OCI-LY7 (cell line): ENCODE data around the gene ABCB9. TPM values are rescaled to one million over a fixed set of nuclear protein-coding genes. Genes with fewer than 3 reads are reported as not detected.
"Not testable (repeated sequence)": the region's sequence is repeated elsewhere in the genome, so short reads cannot be mapped to it uniquely, and the experiment has no call there.

Source experiments
- BruUV-seq: library from RNA; stranded (reverse); fragments of 400-500 nt; replicated peaks from 2 replicates; lab custom pipeline; 2021; lab: Mats Ljungman, UMichigan
- CTCF ChIA-PET: fragments of 300-600 bp; sonication (Branson Sonifier 250); formaldehyde crosslinking; loops from one replicate; lab custom pipeline; 2022; ENCODE audit warnings: antibody characterized with exemption; ENCODE audit not compliant: unreplicated experiment; lab: Charles Lee
- POLR2A ChIA-PET: fragments of 300-600 bp; sonication (Branson Sonifier 250); formaldehyde crosslinking; loops from one replicate; lab custom pipeline; 2022; ENCODE audit warnings: antibody characterized with exemption; lab: Charles Lee
- DNase-seq: peaks from one replicate; pipeline ENCODE4 v3.0.0-alpha.2; 2015; ENCODE audit warnings: low spot score
- H2AFZ ChIP-seq: fragments of 200-600 bp; sonication (generic), shearing (Covaris generic); 2 replicates; pipeline ENCODE4 v1.6.1; 2014; ENCODE audit warnings: mild to moderate bottlenecking, antibody characterized with exemption, low read length, moderate library complexity
- H3K27ac ChIP-seq: fragments of 200-600 bp; sonication (generic); 2 replicates; pipeline ENCODE4 v1.5.1; 2014; ENCODE audit warnings: mixed run types, low read depth, mild to moderate bottlenecking, moderate library complexity, low read length, inconsistent platforms; ENCODE audit not compliant: poor library complexity, severe bottlenecking
- H3K36me3 ChIP-seq: fragments of 200-600 bp; sonication (generic); 2 replicates; pipeline ENCODE4 v1.6.1; 2014; ENCODE audit warnings: mild to moderate bottlenecking, antibody characterized with exemption, low read length, moderate library complexity, mixed read lengths; ENCODE audit not compliant: insufficient read depth
- H3K4me1 ChIP-seq: fragments of 200-600 bp; sonication (generic); 2 replicates; pipeline ENCODE4 v1.5.1; 2014; ENCODE audit warnings: mild to moderate bottlenecking, low read length; ENCODE audit not compliant: insufficient read depth, poor library complexity, severe bottlenecking
- H3K4me2 ChIP-seq: fragments of 200-600 bp; sonication (generic); 2 replicates; pipeline ENCODE4 v1.6.1; 2014; ENCODE audit warnings: mild to moderate bottlenecking, low read length
- H3K4me3 ChIP-seq: fragments of 200-600 bp; sonication (generic); 2 replicates; pipeline ENCODE4 v1.5.1; 2014; ENCODE audit warnings: mild to moderate bottlenecking, low read depth, low read length; ENCODE audit not compliant: poor library complexity, severe bottlenecking
- H3K79me2 ChIP-seq: fragments of 200-600 bp; sonication (generic); 2 replicates; pipeline ENCODE4 v1.6.1; 2016; ENCODE audit warnings: low read depth, mild to moderate bottlenecking, low read length, moderate library complexity, mixed read lengths; ENCODE audit not compliant: insufficient read depth
- H3K9me2 ChIP-seq: fragments of 200-600 bp; sonication (generic); 2 replicates; pipeline ENCODE4 v1.6.1; 2016; ENCODE audit warnings: mild to moderate bottlenecking, low read length, mixed read lengths; ENCODE audit not compliant: insufficient read depth
- H3K9me3 ChIP-seq: fragments of 200-600 bp; sonication (generic); 2 replicates; pipeline ENCODE4 v1.6.1; 2014; ENCODE audit warnings: mild to moderate bottlenecking, mixed run types, low read length, mixed read lengths
- H4K20me1 ChIP-seq: fragments of 200-600 bp; sonication (generic); 2 replicates; pipeline ENCODE4 v1.6.1; 2014; ENCODE audit warnings: mild to moderate bottlenecking, antibody characterized with exemption, low read length, moderate library complexity, mixed read lengths; ENCODE audit not compliant: insufficient read depth
- EZH2phosphoT487 ChIP-seq: fragments of 200-600 bp; sonication (generic); IDR thresholded peaks from 2 replicates; pipeline ENCODE4 v1.6.1; 2018; ENCODE audit warnings: low read depth, borderline replicate concordance, mild to moderate bottlenecking, mixed run types, antibody characterized with exemption, low read length, moderate library complexity, mixed read lengths
- intact Hi-C: fragments of 100-400 bp; cut with micrococcal nuclease; formaldehyde crosslinking; loops from one replicate; pipeline ENCODE4 v1.10.0; 2022; ENCODE audit not compliant: unreplicated experiment
- total RNA-seq, 2 experiments: library from RNA; depleted of rRNA in 1 of 2; stranded (reverse); fragments of >200 nt in 1 of 2; shearing (Covaris generic) in 1 of 2; gene quantifications; 2 replicates each; pipeline ENCODE4 v1.2.3, GENCODE V29; 2014 to 2022
- TF ChIP-seq, protein P1 (sequence below): fragments of 200-600 bp; sonication (generic); conservative IDR thresholded peaks from 2 replicates; pipeline ENCODE4 v1.5.1; 2014; ENCODE audit warnings: mild to moderate bottlenecking, antibody characterized with exemption, low read length, moderate library complexity, mixed read lengths

ABCB9 gene
- total RNA-seq, 2 experiments from 2014 or later: 4.0 to 7.9 TPM

GRCh38 chr12:122894193-122895121 is 71.8 kb downstream of the ABCB9 start:
- no TSS peak for BruUV-seq
- Histone ChIP-seq H4K20me1 (no peaks in the 10 kb centered on the region), H3K9me3 (no peaks in the 10 kb centered on the region), H3K4me1 (peaks cover 27% of the 10 kb centered on the region), H3K4me2 (no peak overlapping the region), H3K9me2 (no peaks in the 10 kb centered on the region), H2AFZ (no peak overlapping the region), H3K36me3 (no peaks in the 10 kb centered on the region), H3K79me2 (no peaks in the 10 kb centered on the region), H3K27ac (no peak overlapping the region), H3K4me3 (no peak overlapping the region)
- DNase-seq: no peak
- intact Hi-C loops: no loop called here
- TF ChIP-seq EZH2phosphoT487: no peak
- TF ChIP-seq, protein P1, sequence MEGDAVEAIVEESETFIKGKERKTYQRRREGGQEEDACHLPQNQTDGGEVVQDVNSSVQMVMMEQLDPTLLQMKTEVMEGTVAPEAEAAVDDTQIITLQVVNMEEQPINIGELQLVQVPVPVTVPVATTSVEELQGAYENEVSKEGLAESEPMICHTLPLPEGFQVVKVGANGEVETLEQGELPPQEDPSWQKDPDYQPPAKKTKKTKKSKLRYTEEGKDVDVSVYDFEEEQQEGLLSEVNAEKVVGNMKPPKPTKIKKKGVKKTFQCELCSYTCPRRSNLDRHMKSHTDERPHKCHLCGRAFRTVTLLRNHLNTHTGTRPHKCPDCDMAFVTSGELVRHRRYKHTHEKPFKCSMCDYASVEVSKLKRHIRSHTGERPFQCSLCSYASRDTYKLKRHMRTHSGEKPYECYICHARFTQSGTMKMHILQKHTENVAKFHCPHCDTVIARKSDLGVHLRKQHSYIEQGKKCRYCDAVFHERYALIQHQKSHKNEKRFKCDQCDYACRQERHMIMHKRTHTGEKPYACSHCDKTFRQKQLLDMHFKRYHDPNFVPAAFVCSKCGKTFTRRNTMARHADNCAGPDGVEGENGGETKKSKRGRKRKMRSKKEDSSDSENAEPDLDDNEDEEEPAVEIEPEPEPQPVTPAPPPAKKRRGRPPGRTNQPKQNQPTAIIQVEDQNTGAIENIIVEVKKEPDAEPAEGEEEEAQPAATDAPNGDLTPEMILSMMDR: no peak
- POLR2A ChIA-PET: interaction anchor here (0.6 to 0.7 kb wide), 2 partner anchors 35 to 1179 kb away, joined by 3 to 4 read pairs; no protein-coding TSS in a partner anchor
- CTCF ChIA-PET: no interaction called here

GRCh38 chr12:122893208-122894153 is 72.8 kb downstream of the ABCB9 start:
- H3K4me3 ChIP-seq: no peak overlapping the region
- no peak for DNase-seq

GRCh38 chr12:122892724-122893123 is 73.5 kb downstream of the ABCB9 start:
- DNase-seq, H2AFZ ChIP-seq, H3K79me2 ChIP-seq, H3K36me3 ChIP-seq, H3K9me2 ChIP-seq, H3K4me2 ChIP-seq, CTCF ChIA-PET, intact Hi-C loops, H4K20me1 ChIP-seq, POLR2A ChIA-PET, H3K27ac ChIP-seq, H3K4me3 ChIP-seq, H3K9me3 ChIP-seq, BruUV-seq: not testable (repeated sequence)
- peaks cover 29% of the 10 kb centered on the region for H3K4me1 ChIP-seq

More at GRCh38 chr12:122893208-122894153, 72.8 kb downstream of the ABCB9 start:
- Histone ChIP-seq H4K20me1 (no peaks in the 10 kb centered on the region), H3K4me1 (peaks cover 27% of the 10 kb centered on the region), H3K36me3 (no peaks in the 10 kb centered on the region), H3K4me2 (no peak overlapping the region), H3K9me2 (no peaks in the 10 kb centered on the region), H2AFZ (no peak overlapping the region), H3K27ac (no peak overlapping the region), H3K79me2 (no peaks in the 10 kb centered on the region), H3K9me3 (no peaks in the 10 kb centered on the region)
- TF ChIP-seq, protein P1: no peak
- TF ChIP-seq EZH2phosphoT487: no peak
- ChIA-PET CTCF (no interaction called here), POLR2A (interaction anchor here (0.6 to 0.7 kb wide), 2 partner anchors 36 to 1178 kb away, joined by 3 to 4 read pairs; no protein-coding TSS in a partner anchor)
- intact Hi-C loops: no loop called here
- BruUV-seq: no TSS peak
